HG02642 (cell line): Measurements from ENCODE around the gene MCTP1.

Experiments
- ATAC-seq: cut with Tn5 transposase; IDR thresholded peaks from one replicate; pipeline ENCODE4 v1.9.1; 2021; ENCODE audit warnings: mild to moderate bottlenecking; ENCODE audit not compliant: unreplicated experiment, poor library complexity

Gene MCTP1

DNA sequence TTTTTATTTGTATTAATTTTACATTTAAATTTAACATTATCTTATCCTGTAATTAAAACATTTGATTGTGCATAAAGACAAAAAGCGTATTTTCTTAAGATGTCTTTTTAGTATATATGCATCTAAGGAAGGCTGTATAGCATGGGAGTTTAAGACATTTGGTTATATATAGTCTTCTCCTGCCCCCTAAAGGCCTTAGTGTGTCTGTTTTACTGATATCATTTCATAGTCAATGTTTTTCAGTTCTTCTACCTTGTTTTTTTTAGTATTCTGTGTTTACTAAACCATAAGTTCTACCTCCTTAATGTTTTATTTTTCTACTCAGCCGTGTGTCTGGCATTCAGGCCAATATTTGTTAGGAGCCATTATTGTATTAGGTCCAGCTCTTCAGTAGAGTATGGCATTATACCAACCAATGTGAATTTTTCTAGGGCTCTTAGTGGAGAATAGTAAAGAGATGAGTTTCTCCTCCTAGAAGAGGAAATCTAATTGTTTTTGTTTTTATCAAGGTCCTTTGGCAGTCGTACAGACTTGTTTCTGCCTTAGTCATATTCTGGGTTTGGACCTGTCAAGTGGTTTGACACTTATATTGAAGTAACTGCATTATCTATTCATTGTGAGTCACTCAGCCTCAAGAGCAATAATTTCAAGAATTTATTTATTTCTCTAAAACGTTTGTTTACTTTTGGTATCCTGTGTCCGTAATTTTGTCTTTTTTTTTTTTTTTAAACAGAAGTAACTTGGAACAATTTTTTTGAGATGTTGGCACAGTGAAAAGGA, 591.7 kb downstream of the MCTP1 start:
- no peak for ATAC-seq

DNA sequence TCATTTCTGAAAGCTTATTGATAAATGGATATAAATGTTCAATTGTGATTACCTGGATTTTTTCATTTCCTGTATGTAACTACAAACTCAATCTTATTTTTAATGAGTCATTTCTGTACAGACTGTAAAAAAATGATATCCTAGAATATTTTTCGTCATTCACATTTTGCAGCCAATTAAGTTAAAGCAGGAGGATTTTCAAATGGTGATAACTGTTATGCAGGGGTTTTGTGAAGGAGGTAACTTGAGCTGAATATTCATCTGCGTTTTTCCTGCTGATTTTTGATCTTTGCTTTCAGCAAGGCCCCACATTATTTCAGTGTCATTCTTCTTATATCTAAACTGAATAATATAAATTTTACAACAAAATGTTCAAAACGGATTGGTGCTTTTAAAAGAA, 592.3 kb downstream of the MCTP1 start:
- ATAC-seq, result no peak

DNA sequence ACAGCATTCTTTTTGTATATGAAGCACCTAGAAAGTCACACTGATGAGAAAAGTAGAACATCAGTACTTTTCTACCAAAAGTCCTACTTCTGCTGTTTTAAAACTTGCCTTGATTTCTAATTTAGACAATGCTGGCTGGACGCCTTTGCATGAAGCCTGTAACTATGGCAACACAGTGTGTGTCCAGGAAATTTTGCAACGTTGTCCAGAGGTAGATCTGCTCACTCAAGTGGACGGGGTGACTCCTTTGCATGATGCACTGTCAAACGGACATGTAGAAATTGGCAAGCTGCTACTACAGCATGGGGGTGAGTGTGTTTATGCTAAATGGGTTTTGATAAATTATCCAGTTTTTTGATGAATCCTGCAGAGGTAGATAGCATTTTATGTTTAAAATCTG, 592.9 kb downstream of the MCTP1 start:
- no peak for ATAC-seq

DNA sequence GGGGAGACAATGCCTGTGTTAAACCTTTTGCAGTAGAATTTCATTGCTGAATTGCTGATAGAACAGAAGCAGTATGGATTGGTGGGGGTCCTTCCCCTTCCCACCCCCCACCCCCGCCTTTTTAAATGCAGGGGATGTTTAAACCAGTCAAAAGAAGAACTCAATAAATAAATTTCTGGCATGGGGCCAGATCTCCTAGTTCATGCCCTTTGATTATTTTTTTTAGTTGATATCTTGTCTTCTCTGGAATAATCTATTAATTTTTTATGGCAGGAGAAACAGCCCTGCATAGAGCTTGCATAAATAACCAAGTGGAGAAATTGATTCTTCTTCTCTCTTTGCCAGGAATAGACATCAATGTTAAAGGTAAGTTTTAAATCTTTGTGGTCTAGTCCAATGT, 593.6 kb downstream of the MCTP1 start:
- ATAC-seq, result no peak

DNA sequence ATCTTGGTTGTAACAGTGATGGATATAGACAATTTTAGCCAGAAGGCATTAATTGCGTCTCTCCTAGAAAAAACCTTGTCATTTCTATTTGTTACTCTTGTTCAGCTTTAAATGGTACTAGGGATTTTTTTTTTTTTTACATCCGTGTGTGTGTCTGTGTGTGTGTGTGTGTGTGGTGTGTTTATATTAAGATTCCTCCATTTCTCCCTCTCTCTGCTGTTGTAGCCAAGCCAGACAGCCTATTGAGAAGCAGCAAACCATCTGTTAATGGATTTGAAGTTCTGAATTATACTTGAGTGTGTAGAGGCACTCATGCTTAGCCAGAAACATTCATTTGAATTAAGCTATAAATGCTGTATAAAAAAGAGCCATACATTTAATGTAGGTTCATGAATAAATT, 594.1 kb downstream of the MCTP1 start:
- no peak for ATAC-seq

DNA sequence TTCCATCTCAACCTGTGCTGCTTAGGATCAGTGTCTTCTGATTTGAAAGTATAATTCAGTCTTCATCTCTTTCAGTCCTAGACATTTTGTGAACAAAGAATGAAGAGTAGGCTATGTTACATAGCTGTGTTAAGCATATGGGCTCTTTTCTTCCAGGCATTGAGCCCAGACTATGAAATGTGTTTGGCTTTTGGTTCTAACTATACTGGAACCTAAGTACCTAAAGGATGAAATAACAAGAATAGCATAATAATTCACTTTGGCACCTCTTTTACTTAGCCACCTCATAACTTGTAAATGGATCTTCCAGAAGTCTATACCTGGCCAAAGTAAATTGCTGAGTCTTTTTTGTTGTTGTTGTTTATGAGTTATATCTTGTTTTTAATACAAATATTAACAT, 595.0 kb downstream of the MCTP1 start:
- ATAC-seq, result no peak

DNA sequence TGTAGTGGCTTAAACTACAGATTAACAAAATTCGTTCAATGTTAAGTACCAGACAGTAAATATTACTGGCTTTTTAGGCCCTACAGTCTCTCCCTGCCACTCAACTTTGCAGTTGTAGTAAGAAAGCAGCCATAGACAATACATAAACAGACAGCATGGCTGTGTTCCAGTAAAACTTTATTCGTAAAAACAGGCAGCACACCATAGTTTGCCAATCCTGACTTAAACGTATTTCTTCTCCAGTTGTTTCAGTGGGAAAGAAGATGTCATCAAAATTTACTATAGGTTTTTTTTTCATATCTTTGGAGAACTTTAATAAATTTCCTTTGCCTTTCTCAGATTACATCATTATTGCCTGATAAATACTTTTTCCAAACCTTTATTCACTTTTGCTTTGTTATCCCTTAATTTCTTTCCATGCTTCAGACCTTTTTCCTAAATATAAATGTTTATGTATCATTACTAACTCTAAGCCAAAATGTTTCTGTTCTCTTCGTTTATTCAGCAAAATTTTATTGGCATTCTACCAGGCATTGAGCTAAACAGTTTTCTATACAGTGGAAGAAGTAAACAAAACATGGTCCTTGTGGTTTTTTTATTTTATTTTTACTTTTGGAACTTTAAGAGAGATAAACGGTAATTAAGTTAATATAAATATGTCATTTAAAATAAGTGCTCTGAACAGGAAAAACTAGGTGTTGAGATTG, 601.9 kb downstream of the MCTP1 start:
- no peak for ATAC-seq

DNA sequence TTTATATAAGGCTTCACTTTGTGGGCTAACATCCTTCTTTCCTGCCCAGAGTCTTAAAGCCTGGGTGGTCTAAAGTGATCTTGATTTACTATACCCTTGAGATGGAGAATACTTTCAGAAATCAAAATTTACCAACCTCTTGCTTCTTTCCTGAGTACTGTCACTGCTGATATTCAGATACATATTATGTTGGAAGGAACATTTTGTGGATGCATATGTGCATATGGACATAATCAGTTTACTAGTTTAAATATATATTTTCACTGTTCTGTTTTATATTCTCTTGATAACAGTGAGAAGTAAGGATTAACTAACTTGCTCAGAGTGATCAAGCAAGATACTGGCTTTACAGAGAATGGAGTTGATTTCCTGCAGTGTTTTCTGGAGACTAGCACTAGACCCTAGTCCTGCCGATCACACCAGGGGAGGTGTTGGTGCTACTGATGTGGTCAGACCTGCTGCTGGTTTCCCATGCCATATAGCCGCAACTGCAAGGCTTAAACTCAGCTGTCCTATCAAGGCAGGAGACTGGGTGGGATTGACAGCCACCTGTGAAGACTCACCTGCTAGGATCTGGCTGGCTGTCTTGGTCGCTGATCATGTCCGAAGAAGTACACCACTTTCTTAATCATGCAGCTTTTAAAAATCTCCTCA, 608.8 kb downstream of the MCTP1 start:
- no peak for ATAC-seq

DNA sequence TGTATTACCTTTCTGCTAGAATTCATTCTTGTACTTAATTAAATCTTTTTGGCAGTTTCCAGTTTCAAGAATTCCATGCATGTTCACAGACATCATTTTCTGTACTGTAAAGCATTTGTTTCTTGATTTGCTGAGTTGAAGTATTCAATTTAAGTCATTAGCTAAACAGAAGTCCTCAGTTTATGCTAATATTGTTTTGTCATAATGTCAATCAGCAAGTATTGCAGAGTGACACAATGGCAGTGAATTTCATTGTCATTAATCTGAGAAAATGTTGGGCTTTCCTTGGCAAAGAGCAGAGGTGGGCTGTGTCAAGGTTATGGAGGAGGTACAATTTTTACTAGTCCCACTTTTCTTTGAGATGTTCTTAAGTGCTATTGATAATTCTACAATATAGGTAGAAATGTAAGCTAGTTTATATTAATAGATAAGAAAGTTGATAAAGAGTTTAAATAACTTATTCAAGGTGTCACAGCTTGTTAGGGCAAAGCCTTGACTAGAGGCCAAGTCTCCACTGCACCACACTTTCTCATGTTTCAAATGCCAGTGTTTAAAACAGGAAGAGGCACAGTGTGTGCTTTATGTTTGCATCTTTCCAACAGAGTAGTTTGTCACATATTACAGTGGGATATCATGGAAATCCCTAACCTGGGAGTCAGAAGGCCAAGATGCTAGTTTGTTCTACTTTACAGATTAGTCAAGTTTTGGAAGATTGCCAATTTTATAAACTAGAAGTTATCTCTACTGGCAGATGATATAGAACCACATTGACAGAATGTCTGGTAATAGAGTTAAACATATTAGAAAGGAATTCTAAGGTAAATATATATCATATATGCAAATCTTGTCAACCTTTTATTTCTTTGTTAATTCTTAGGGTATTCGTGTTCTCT, 610.2 kb downstream of the MCTP1 start:
- ATAC-seq, result no peak

DNA sequence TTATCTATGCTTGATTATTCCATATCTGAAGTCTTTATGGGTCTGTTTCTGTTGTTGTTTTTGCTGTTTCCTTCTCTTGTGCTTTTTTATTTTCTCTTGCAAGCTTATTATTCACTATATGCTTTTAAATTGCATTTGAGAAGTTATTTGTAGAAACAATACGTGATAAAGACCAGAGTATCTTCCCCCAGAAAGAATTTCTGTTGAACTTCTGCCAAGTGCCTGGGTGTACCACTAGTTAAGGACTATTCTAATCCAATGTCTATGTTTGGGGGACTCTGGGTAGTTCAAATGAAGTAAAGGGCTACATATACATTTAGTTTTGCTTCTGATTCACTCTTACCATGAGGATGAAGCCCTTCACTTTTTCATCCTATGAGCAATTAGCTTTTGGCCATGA, 612.1 kb downstream of the MCTP1 start:
- no peak for ATAC-seq

DNA sequence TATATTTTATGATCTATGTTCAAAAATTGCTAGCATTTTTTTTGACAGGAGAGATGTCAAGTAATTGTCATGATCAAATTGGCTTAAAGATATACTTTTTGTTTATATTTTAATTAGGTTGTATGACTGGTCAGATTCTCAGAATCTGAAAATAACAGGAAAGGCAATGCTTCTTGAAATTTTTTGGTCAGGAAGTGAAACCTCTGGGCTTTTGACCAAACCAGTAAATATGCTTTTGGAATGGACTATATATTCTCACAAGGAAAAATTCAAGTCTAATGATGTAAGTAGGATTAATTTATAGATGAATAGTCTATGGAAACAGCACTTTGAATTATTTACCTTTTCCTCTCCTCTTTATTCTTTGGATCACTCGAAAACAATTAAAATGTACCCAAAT, 614.2 kb downstream of the MCTP1 start:
- no peak for ATAC-seq

DNA sequence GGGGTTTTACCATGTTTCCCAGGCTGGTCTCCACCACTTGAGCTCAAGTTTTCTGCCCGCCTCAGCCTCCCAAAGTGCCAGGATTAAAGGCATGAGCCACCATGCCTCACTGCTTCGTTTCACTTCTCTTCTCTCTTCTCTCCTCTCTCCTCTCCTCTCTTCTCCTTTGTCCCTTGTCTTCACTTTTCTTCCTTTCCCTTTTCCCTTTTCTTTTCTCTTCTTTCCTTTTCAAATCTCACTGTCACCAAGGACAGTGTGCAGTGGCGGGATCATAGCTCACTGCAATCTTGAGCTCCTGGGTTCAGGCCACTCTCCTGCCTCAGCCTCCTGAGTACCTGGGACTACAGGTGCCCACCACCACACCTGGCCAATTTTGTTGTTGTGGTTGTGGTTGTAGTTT, 617.0 kb downstream of the MCTP1 start:
- ATAC-seq, result no peak

DNA sequence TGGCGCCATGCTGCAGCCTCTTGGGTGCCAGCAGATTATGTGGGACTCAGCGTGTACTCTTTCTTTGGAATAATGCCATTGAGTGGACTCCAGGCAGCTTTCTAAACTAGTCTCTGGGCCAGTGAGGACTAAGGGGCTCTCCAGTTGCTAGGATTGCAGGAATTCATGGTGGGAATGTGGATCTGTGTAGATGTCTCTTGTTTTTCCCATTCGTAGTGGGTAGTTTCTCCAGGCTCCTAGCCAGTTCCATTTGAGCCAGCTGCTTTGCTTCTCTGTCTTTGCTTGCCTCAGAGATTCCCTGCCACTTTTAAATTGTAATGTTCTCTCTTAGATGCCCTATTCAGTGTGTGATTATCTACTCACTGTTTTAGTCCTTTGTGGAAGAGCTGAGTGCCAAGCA, 623.8 kb downstream of the MCTP1 start:
- no peak for ATAC-seq

DNA sequence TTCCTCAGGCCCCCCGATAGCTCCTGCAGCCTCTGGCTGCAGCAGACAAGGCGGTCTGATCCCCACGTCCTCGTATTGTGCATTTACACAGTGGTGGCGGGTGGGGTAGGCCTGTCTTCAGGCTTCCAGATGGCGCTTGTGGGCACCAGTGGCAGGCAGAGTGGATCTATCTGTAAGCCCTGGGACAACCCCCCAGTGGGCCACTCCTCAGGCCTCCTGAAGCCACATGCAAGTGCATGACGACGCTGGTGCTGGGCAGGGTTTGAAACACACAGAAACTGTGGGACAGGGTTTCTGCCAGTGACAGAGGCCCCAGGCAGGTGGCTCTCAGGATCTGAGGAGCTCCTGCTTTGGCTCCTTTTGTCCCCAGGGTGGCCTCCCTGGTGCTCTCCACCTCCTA, 624.4 kb downstream of the MCTP1 start:
- ATAC-seq, result no peak

DNA sequence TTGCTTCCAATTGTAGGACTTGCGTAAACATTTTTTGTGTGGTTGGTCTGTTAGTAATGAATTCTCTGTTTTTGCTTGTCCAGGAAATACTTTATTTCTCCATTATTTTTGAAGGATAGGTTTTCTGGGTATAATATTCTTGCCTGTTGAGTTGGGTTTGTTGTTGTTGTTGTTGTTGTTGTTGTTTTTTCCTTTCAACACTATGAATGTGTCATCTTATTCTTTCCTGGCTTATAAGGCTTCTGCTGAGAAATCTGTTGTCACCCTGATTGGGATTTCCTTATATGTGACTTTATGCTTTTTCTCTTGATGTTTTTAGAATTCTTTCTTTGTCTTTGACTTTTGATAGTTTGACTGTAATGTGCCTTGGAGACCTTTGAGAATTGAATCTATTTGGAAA, 626.6 kb downstream of the MCTP1 start:
- ATAC-seq, result no peak
